B cell (primary cell): ENCODE data around the gene SLC6A1. TPM values are rescaled to one million over a fixed set of nuclear protein-coding genes. Genes with fewer than 3 reads are reported as not detected.

ENCODE experiments used
- ATAC-seq: fragments of 200-7000 bp; cut with Tn5 transposase; one replicate; pipeline ENCODE4 v1.10.0; 2021; ENCODE audit warnings: low read depth, mild to moderate bottlenecking, moderate number of reproducible peaks, moderate library complexity
- CTCF ChIA-PET: fragments of 350-600 bp; sonication (Branson Sonifier 250); formaldehyde crosslinking; loops from one replicate; lab custom pipeline; 2021; ENCODE audit warnings: antibody characterized with exemption, inconsistent platforms; lab: Charles Lee
- POLR2A ChIA-PET: fragments of 350-600 bp; sonication (Branson Sonifier 250); formaldehyde crosslinking; loops from one replicate; lab custom pipeline; 2021; ENCODE audit warnings: antibody characterized with exemption; lab: Charles Lee
- DNase-seq: peaks from one replicate; pipeline ENCODE4 v3.0.0; 2013
- H2AFZ ChIP-seq: 2 replicates; pipeline ENCODE4 v1.6.1; 2012; ENCODE audit warnings: mild to moderate bottlenecking, low read depth, low read length; ENCODE audit not compliant: insufficient read depth, poor library complexity, severe bottlenecking
- H3K27ac ChIP-seq, 2 donors: 1 replicate in 1 of 2; 2 replicates in 1 of 2; pipeline ENCODE4 v1.5.1; 2012 to 2013; ENCODE audit warnings: low read length in 2 of 2, mild to moderate bottlenecking in 2 of 2, moderate library complexity in 1 of 2
- H3K27me3 ChIP-seq, 4 experiments: fragments of 200-600 bp in 1 of 4; sonication (generic) in 1 of 4; replicated peaks in 1 of 4; 1 replicate in 2 of 4; 2 replicates in 2 of 4; pipeline versions ENCODE4 v1.6.1 to v1.7.0; 2013 to 2016; ENCODE audit warnings: low read length in 3 of 4, mild to moderate bottlenecking in 2 of 4, mixed read lengths in 1 of 4, moderate library complexity in 1 of 4; ENCODE audit not compliant: insufficient read depth in 4 of 4, control insufficient read depth in 3 of 4; ENCODE audit errors: control extremely low read depth in 1 of 4
- H3K36me3 ChIP-seq, 2 experiments: replicated peaks in 1 of 2; 1 replicate in 1 of 2; 2 replicates in 1 of 2; pipeline versions ENCODE4 v1.6.1 to v1.7.1; 2013; ENCODE audit warnings: low read length in 1 of 2; ENCODE audit not compliant: insufficient read depth in 2 of 2, control insufficient read depth in 1 of 2; ENCODE audit errors: control extremely low read depth in 1 of 2, extremely low read depth in 1 of 2
- H3K4me1 ChIP-seq, 2 donors: fragments of 200-600 bp in 1 of 2; sonication (generic) in 1 of 2; 1 replicate in 1 of 2; 2 replicates in 1 of 2; pipeline versions ENCODE4 v1.5.1 to v1.6.1; 2013 to 2017; ENCODE audit warnings: low read length in 2 of 2; ENCODE audit not compliant: control insufficient read depth in 2 of 2, insufficient read depth in 2 of 2
- H3K4me2 ChIP-seq: replicated peaks from 2 replicates; pipeline ENCODE3; 2012; ENCODE audit warnings: mild to moderate bottlenecking, low read depth, low read length; ENCODE audit not compliant: poor library complexity, severe bottlenecking
- H3K4me3 ChIP-seq, 5 experiments: fragments of 200-600 bp in 1 of 5; sonication (generic) in 1 of 5; 1 replicate in 3 of 5; 2 replicates in 2 of 5; pipeline versions ENCODE4 v1.5.1 to v1.7.0; 2011 to 2016; ENCODE audit warnings: low read length in 4 of 5, mild to moderate bottlenecking in 4 of 5, low read depth in 2 of 5, control low read depth in 1 of 5, moderate library complexity in 1 of 5; ENCODE audit not compliant: insufficient read depth in 1 of 5; ENCODE audit errors: control extremely low read depth in 1 of 5, extremely low read depth in 1 of 5
- H3K79me2 ChIP-seq: fragments of 200-600 bp; sonication (generic); one replicate; pipeline ENCODE4 v1.6.0; 2016; ENCODE audit warnings: low read length; ENCODE audit not compliant: control insufficient read depth, insufficient read depth
- H3K9ac ChIP-seq: fragments of 200-600 bp; sonication (generic); 2 replicates; pipeline ENCODE4 v1.6.1; 2017; ENCODE audit warnings: mild to moderate bottlenecking, low read length, moderate library complexity
- H3K9me3 ChIP-seq, 3 donors: one replicate each; pipeline versions ENCODE4 v1.6.1 to v1.7.1; 2013; ENCODE audit warnings: low read length in 2 of 3; ENCODE audit not compliant: control insufficient read depth in 2 of 3, insufficient read depth in 1 of 3; ENCODE audit errors: control extremely low read depth in 1 of 3
- H4K20me1 ChIP-seq: 2 replicates; pipeline ENCODE4 v1.6.0; 2012; ENCODE audit warnings: mild to moderate bottlenecking, low read length; ENCODE audit not compliant: insufficient read depth, control insufficient read depth, poor library complexity, severe bottlenecking
- H3K27ac Mint-ChIP-seq: one replicate; pipeline ENCODE4 v1.8.0; 2021; ENCODE audit warnings: mixed read lengths
- H3K27me3 Mint-ChIP-seq: one replicate; pipeline ENCODE4 v1.8.0; 2021; ENCODE audit warnings: mixed read lengths
- H3K4me1 Mint-ChIP-seq: one replicate; pipeline ENCODE4 v1.8.0; 2021; ENCODE audit warnings: mixed read lengths
- H3K4me3 Mint-ChIP-seq: one replicate; pipeline ENCODE4 v1.8.0; 2021; ENCODE audit warnings: mixed read lengths
- H3K9me3 Mint-ChIP-seq: one replicate; pipeline ENCODE4 v1.8.0; 2022; ENCODE audit warnings: mixed read lengths; ENCODE audit not compliant: insufficient read depth
- CTCF ChIP-seq: fragments of 200-600 bp; IDR thresholded peaks from one replicate; pipeline ENCODE4 v1.8.0; 2022; ENCODE audit warnings: antibody characterized with exemption, mild to moderate bottlenecking
- EZH2 ChIP-seq: IDR thresholded peaks from 2 replicates; pipeline ENCODE4 v1.6.1; 2012; ENCODE audit warnings: borderline replicate concordance, low read depth, mild to moderate bottlenecking, moderate library complexity, low read length; ENCODE audit not compliant: insufficient read depth, poor library complexity, severe bottlenecking
- WGBS: methylation state at CpG from one replicate; pipeline ENCODE4 v1.1.5; 2013; ENCODE audit warnings: missing lambda C conversion rate; ENCODE audit not compliant: insufficient coverage; 5-methylcytosine and 5-hydroxymethylcytosine counted together
- intact Hi-C: fragments of 100-400 bp; cut with micrococcal nuclease; formaldehyde crosslinking; loops from one replicate; pipeline ENCODE4 v1.10.0; 2022
- polyA plus RNA-seq: library from polyadenylated mRNA; depleted of rRNA; stranded (reverse); fragments of >200 nt; gene quantifications from 2 replicates; pipeline ENCODE4 v1.2.3, GENCODE V29; 2012
- total RNA-seq, 2 donors: library from RNA; stranded (reverse); fragments of 120-200 nt in 1 of 2; gene quantifications; 1 replicate in 1 of 2; 2 replicates in 1 of 2; pipeline versions ENCODE4 v1.2.3 to v1.2.4, GENCODE V29; 2013 to 2022

SLC6A1 gene
- total and polyA plus RNA-seq, 2 donors (not counting 1 experiment from before 2014, with no cell fraction given), result not detected

DNA sequence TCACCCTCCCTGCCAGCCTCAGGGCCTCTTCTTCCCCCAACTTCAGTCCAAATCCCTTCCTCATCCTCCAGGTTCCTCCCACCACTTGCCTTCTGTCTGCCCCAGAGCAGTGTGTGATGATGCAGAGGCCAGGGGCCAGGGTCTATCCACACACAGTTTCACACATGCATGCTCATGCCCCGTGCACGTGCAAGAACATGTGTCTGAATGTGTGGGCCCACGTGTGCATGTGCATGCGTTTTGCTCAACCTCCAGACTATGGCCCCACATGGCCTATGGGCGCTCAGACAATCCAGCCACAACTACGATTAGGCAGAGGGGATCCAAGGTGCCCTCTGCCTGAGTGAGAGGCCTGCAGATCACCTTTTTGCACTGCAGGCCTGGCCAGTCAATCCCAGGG lies 32.3 kb upstream of the SLC6A1 start:
- H3K9me3 Mint-ChIP-seq, result no peaks in the 10 kb centered on the region
- Histone ChIP-seq H3K9me3 (no peaks in the 10 kb centered on the region), H3K79me2 (no peaks in the 10 kb centered on the region), H3K27me3 (peaks cover 0 to 12% (median under 1%) of the 10 kb centered on the region in 4 experiments), H3K4me3 (no peak overlapping the region), H3K4me1 (no peaks in the 10 kb centered on the region), H3K27ac (no peak overlapping the region), H4K20me1 (no peaks in the 10 kb centered on the region), H3K9ac (no peak overlapping the region), H3K4me2 (no peak overlapping the region), H3K36me3 (no peaks in the 10 kb centered on the region), H2AFZ (no peak overlapping the region)
- DNase-seq (no peak), ATAC-seq (no peak)
- intact Hi-C loops, result no loop called here
- no peaks in the 10 kb centered on the region for H3K4me1 Mint-ChIP-seq
- no peak for TF ChIP-seq EZH2
- TF ChIP-seq CTCF, result no peak
- no peak overlapping the region for H3K27ac Mint-ChIP-seq
- WGBS, result 98% methylated on average over 6 of the region's 6 CpGs
- H3K27me3 Mint-ChIP-seq, result peaks cover 16% of the 10 kb centered on the region
- H3K4me3 Mint-ChIP-seq, result no peak overlapping the region
- ChIA-PET CTCF (no interaction called here), POLR2A (no interaction called here)

DNA sequence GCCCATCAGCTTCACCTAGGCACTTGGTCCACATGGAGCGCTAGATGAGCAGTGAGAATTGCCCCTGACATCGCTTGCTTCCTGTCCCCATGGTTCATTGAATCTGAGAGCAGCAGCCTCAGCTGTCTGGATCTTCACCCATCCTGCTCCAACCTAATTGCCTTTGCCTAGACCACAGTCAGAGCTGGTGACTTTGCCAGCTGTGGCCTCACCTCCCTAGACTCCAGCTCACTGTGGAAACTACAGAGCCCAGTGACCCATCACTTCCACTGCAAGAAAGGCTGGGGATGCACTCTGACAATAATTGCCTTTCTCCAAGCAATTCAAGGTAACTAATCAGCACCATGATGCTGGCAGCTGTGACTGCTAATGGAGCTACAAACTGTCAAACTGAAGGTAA lies 30.6 kb upstream of the SLC6A1 start:
- 88% methylated on average over 2 of the region's 2 CpGs for WGBS
- DNase-seq (no peak), ATAC-seq (no peak)
- CTCF ChIA-PET, result interaction anchor here (1.0 to 1.2 kb wide), 2 partner anchors 16 to 19 kb away, joined by 3 read pairs; no protein-coding TSS in a partner anchor
- H3K4me1 Mint-ChIP-seq, result no peaks in the 10 kb centered on the region
- Histone ChIP-seq H3K36me3 (no peaks in the 10 kb centered on the region), H3K4me3 (no peak overlapping the region), H3K4me1 (no peaks in the 10 kb centered on the region), H4K20me1 (no peaks in the 10 kb centered on the region), H2AFZ (no peak overlapping the region), H3K27me3 (peaks cover 0 to 12% (median under 1%) of the 10 kb centered on the region in 4 experiments), H3K27ac (no peak overlapping the region), H3K4me2 (no peak overlapping the region), H3K9ac (no peak overlapping the region), H3K79me2 (no peaks in the 10 kb centered on the region), H3K9me3 (no peaks in the 10 kb centered on the region)
- H3K4me3 Mint-ChIP-seq, result no peak overlapping the region
- no peaks in the 10 kb centered on the region for H3K9me3 Mint-ChIP-seq
- POLR2A ChIA-PET, result no interaction called here
- intact Hi-C loops, result no loop called here
- H3K27ac Mint-ChIP-seq, result no peak overlapping the region
- H3K27me3 Mint-ChIP-seq, result peaks cover 28% of the 10 kb centered on the region
- TF ChIP-seq CTCF (no peak), EZH2 (no peak)
